Endodermal cell (in vitro differentiated cells): ENCODE data around the gene PAMR1. TPM values are rescaled to one million over a fixed set of nuclear protein-coding genes. Genes with fewer than 3 reads are reported as not detected.
A peak's percentile ranks its signal among the peaks of the same experiment; 100 is the strongest.

Source experiments
- DNase-seq: peaks from one replicate; pipeline ENCODE4 v3.0.0-alpha.2; 2017
- H3K27ac ChIP-seq: 2 replicates; pipeline ENCODE4 v1.5.1; 2013; ENCODE audit warnings: mild to moderate bottlenecking, low read depth, low read length, moderate library complexity
- H3K27me3 ChIP-seq: 2 replicates; pipeline ENCODE4 v1.6.1; 2013; ENCODE audit warnings: mild to moderate bottlenecking, low read length, moderate library complexity; ENCODE audit not compliant: insufficient read depth, control insufficient read depth, poor library complexity, severe bottlenecking
- H3K36me3 ChIP-seq: 2 replicates; pipeline ENCODE4 v1.7.0; 2013; ENCODE audit warnings: mild to moderate bottlenecking, low read length, moderate library complexity; ENCODE audit not compliant: control insufficient read depth, insufficient read depth
- H3K4me1 ChIP-seq: one replicate; pipeline ENCODE4 v1.7.0; 2013; ENCODE audit warnings: low read length; ENCODE audit not compliant: control insufficient read depth, insufficient read depth
- H3K4me3 ChIP-seq: 2 replicates; pipeline ENCODE4 v1.5.1; 2013; ENCODE audit warnings: mild to moderate bottlenecking, low read length, moderate library complexity
- H3K9ac ChIP-seq: 2 replicates; pipeline ENCODE4 v1.6.1; 2013; ENCODE audit warnings: mild to moderate bottlenecking, low read length, moderate library complexity; ENCODE audit not compliant: poor library complexity, severe bottlenecking; ENCODE audit errors: extremely low read depth
- H3K9me3 ChIP-seq: 2 replicates; pipeline ENCODE4 v1.6.1; 2013; ENCODE audit warnings: mild to moderate bottlenecking, low read length, moderate library complexity; ENCODE audit not compliant: control insufficient read depth
- H3K27ac Mint-ChIP-seq: 2 replicates; pipeline ENCODE4 v1.8.0; 2020; ENCODE audit warnings: mixed read lengths
- H3K27me3 Mint-ChIP-seq: 2 replicates; pipeline ENCODE4 v1.8.0; 2021; ENCODE audit warnings: mild to moderate bottlenecking, mixed read lengths; ENCODE audit not compliant: insufficient read depth
- H3K36me3 Mint-ChIP-seq: 2 replicates; pipeline ENCODE4 v1.8.0; 2020; ENCODE audit warnings: low read depth, mixed read lengths
- H3K4me1 Mint-ChIP-seq: 2 replicates; pipeline ENCODE4 v1.8.0; 2020; ENCODE audit warnings: mixed read lengths
- H3K4me3 Mint-ChIP-seq: 2 replicates; pipeline ENCODE4 v1.8.0; 2020; ENCODE audit warnings: mild to moderate bottlenecking, moderate library complexity, mixed read lengths
- H3K9me3 Mint-ChIP-seq: 2 replicates; pipeline ENCODE4 v1.8.0; 2020; ENCODE audit warnings: mild to moderate bottlenecking, mixed read lengths
- WGBS, 2 experiments: methylation state at CpG; one replicate each; pipeline versions ENCODE4 v1.1.5 to v1.1.7; 2013; ENCODE audit warnings: missing lambda C conversion rate in 2 of 2, mixed read lengths in 1 of 2; ENCODE audit not compliant: insufficient coverage in 1 of 2, insufficient read length in 1 of 2; 5-methylcytosine and 5-hydroxymethylcytosine counted together
- total RNA-seq, 2 donors: library from RNA; stranded (reverse); fragmentation: NEBNext Ultra II Directional in 1 of 2; extraction: Animal tissue kit (Norgen Biotek cat#: 25700) in 1 of 2; gene quantifications; 2 replicates in 1 of 2; 3 replicates in 1 of 2; pipeline ENCODE4 v1.2.1, GENCODE V29; 2021
- TF ChIP-seq, protein P1 (sequence below): fragments of 200-600 bp; sonication (generic); conservative IDR thresholded peaks from 2 replicates; pipeline ENCODE4 v1.5.0; 2021; ENCODE audit warnings: antibody characterized with exemption, mild to moderate bottlenecking

Gene PAMR1
- total RNA-seq, 2 donors from 2014 or later = 55.3 to 79.0 TPM

DNA sequence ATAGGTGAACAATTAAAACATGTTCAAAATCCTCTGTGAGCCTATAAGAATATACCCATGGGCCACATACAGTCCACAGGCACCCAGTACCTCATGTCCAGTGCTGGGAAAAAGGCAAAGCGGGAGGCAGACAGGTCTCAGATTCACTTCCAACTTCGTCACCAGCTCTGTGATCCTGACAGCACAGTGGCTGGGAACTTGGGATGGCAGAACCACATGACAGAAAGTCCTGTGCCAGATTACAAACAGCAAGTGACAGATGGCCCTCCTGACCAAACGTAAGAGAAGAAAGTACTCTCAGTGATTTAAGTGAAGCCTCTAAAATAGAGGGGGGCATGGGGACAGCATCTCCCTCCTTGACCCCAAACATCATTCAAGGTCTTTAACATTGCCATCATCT is 111.8 kb downstream of the PAMR1 start:
- TF ChIP-seq, protein P1, sequence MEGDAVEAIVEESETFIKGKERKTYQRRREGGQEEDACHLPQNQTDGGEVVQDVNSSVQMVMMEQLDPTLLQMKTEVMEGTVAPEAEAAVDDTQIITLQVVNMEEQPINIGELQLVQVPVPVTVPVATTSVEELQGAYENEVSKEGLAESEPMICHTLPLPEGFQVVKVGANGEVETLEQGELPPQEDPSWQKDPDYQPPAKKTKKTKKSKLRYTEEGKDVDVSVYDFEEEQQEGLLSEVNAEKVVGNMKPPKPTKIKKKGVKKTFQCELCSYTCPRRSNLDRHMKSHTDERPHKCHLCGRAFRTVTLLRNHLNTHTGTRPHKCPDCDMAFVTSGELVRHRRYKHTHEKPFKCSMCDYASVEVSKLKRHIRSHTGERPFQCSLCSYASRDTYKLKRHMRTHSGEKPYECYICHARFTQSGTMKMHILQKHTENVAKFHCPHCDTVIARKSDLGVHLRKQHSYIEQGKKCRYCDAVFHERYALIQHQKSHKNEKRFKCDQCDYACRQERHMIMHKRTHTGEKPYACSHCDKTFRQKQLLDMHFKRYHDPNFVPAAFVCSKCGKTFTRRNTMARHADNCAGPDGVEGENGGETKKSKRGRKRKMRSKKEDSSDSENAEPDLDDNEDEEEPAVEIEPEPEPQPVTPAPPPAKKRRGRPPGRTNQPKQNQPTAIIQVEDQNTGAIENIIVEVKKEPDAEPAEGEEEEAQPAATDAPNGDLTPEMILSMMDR = no peak
- Histone ChIP-seq H3K4me3 (no peak overlapping the region), H3K36me3 (no peaks in the 10 kb centered on the region), H3K9ac (no peak overlapping the region), H3K9me3 (no peaks in the 10 kb centered on the region), H3K27me3 (peaks cover 42% of the 10 kb centered on the region), H3K4me1 (no peaks in the 10 kb centered on the region), H3K27ac (no peak overlapping the region)
- Mint-ChIP-seq H3K4me1 (peaks cover 7% of the 10 kb centered on the region), H3K27me3 (peaks cover 60% of the 10 kb centered on the region), H3K9me3 (no peaks in the 10 kb centered on the region), H3K27ac (no peak overlapping the region), H3K4me3 (no peak overlapping the region), H3K36me3 (no peaks in the 10 kb centered on the region)
- DNase-seq = no peak
- WGBS, 2 experiments = 85 to 89% methylated on average over 2 to 3 of the region's 3 CpGs

DNA sequence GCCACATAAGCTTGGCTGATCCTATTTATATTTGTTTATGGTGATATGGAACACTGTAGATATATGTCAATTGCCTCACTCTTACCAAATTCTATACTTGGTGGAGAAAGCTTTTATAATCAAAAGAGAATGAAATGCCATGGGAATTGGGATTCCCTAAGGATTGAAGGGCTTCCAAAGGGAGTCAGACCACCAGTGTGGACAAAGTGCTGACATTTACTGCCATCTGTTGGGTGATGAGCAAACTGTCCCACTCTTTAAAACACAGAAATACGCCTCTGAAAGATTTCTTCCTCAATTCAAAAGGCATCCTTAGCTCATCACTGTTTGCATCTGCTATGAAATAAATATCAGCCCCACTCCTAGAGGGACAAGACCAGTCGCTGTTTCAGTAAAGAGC is 113.1 kb downstream of the PAMR1 start:
- Mint-ChIP-seq H3K4me1 (no peaks in the 10 kb centered on the region), H3K9me3 (no peaks in the 10 kb centered on the region), H3K4me3 (no peak overlapping the region), H3K36me3 (no peaks in the 10 kb centered on the region), H3K27me3 (peaks cover 47% of the 10 kb centered on the region), H3K27ac (no peak overlapping the region)
- Histone ChIP-seq H3K27me3 (peaks cover 33% of the 10 kb centered on the region), H3K9me3 (no peaks in the 10 kb centered on the region), H3K9ac (no peak overlapping the region), H3K4me1 (no peaks in the 10 kb centered on the region), H3K36me3 (no peaks in the 10 kb centered on the region), H3K27ac (no peak overlapping the region), H3K4me3 (no peak overlapping the region)
- WGBS, 2 experiments = 33 to 58% methylated on average over 1 to 2 of the region's 2 CpGs
- DNase-seq = no peak
- TF ChIP-seq, protein P1 = peak; percentile 81

DNA sequence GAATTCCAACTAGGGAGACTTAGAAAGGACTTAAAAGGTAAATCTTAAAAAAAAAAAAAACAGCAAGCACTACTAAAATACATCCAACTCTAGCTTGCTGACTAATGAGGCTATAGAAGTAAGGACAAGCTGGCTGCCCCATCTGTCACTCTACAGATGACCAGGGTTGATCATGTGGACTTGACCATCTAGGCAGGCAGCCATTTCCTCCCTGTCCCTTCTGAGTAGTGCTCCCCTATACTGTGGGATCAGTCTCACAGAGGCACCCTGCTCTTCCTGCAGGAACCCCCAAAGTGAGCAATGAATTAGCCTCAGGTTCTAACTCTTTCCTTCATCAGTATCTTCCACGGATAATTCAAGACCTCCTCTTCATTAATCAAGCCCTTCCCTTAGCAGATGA is 118.4 kb downstream of the PAMR1 start:
- 80 to 93% methylated on average over 1 of the region's 1 CpG for WGBS, 2 experiments
- no peak overlapping the region for H3K27ac Mint-ChIP-seq
- no peak overlapping the region for H3K4me3 Mint-ChIP-seq
- H3K27ac ChIP-seq = no peak overlapping the region
- no peaks in the 10 kb centered on the region for H3K36me3 ChIP-seq
- H3K9me3 ChIP-seq = no peaks in the 10 kb centered on the region
- peaks cover 13% of the 10 kb centered on the region for H3K4me1 Mint-ChIP-seq
- H3K9ac ChIP-seq = no peak overlapping the region
- TF ChIP-seq, protein P1 = no peak
- H3K9me3 Mint-ChIP-seq = no peaks in the 10 kb centered on the region
- H3K4me1 ChIP-seq = peaks cover 5% of the 10 kb centered on the region
- peaks cover 14% of the 10 kb centered on the region for H3K27me3 Mint-ChIP-seq
- peaks cover 7% of the 10 kb centered on the region for H3K27me3 ChIP-seq
- DNase-seq = no peak
- no peak overlapping the region for H3K4me3 ChIP-seq
- H3K36me3 Mint-ChIP-seq = no peaks in the 10 kb centered on the region
